Measurements from ENCODE around the gene ARHGAP33.
"Not testable (repeated sequence)": the region's sequence is repeated elsewhere in the genome, so short reads cannot be mapped to it uniquely, and the experiment has no call there.

Gene ARHGAP33

GRCh38 chr19:35755550-35756376 is 19.6 kb upstream of the ARHGAP33 start:
- DNase-seq (ENCODE audit: low read depth in 2 of 3, low spot score in 2 of 3): no peak

DNA sequence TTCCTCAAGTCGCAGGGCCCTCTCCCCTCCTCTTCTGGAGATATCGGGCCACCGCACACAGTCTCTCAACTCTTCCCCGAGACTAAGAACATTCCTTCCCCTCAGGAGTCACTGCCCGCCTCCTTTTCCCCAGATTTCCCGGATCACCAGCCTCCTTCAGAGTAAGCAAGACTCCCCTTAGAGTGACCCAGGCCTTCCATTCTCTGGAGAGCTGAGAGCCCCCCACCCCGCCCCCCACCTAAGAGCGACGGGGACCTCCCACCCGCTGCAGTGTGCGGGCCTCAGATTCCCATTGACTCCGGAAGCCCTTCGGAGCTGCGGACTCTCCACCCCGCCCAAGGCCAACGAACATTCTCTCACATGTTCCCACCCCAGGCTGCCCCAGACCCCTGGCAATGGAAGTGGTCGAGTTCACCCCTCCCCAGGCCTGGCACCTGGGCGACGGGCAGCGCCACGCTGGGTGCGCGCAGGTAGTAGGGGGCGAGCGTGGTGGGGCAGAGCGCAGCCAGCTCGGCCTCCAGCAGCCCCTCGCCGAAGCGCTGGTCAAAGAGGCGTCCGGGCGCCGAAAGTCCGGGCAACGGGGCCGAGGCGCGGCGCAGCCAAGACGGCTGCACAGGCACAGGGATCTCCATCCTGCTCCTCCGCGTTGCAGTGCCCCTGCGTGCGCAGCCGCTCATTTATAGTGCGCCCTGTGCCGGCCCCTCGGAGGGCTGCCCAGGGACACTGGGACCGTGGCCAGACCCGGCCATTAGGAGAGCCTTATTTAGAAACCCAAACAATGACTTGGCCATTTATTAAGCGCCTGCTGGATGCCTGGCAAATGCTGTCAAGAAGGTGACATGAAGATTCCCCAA is 18.8 kb upstream of the ARHGAP33 start, which contains the start of gene HSPB6:
HSPB6 (minus strand) TSS at position 653 of the 854 bp plus-strand sequence; CDS start at position 632, 21 bp downstream.
- no peak for DNase-seq (ENCODE audit: low read depth in 2 of 3, low spot score in 2 of 3)

GRCh38 chr19:35757231-35757748 is 18.1 kb upstream of the ARHGAP33 start:
- DNase-seq (ENCODE audit: low read depth in 2 of 3, low spot score in 2 of 3): peak in 1 of 3 experiments; percentile 26

- peak; percentile 88 to 98 (median 92) for DNase-seq (ENCODE audit: low read depth in 2 of 3, low spot score in 2 of 3)
These were observed 17.4 kb upstream of the ARHGAP33 start, which contains the start of gene PROSER3 for GRCh38 chr19:35757749-35758608. PROSER3 (plus strand) TSS chr19:35758176; CDS start chr19:35758216, 40 bp downstream.

- no peak for DNase-seq (ENCODE audit: low read depth in 2 of 3, low spot score in 2 of 3)
These were observed 15.7 kb upstream of the ARHGAP33 start for GRCh38 chr19:35759697-35760096.

GRCh38 chr19:35760711-35761349 is 14.5 kb upstream of the ARHGAP33 start:
- no peak for DNase-seq (ENCODE audit: low read depth in 2 of 3, low spot score in 2 of 3)

- no peak for DNase-seq (ENCODE audit: low read depth in 2 of 3, low spot score in 2 of 3)
These were observed 10.7 kb upstream of the ARHGAP33 start for GRCh38 chr19:35764432-35765315.

GRCh38 chr19:35766571-35767104 is 8.7 kb upstream of the ARHGAP33 start:
- no peak for DNase-seq (ENCODE audit: low read depth in 2 of 3, low spot score in 2 of 3)

GRCh38 chr19:35767288-35768081 is 7.9 kb upstream of the ARHGAP33 start:
- DNase-seq (ENCODE audit: low read depth in 2 of 3, low spot score in 2 of 3): no peak

- DNase-seq (ENCODE audit: low read depth in 2 of 3, low spot score in 2 of 3): no peak
These were observed 7.3 kb upstream of the ARHGAP33 start for GRCh38 chr19:35768082-35768421.

GRCh38 chr19:35772362-35772761 is 3.0 kb upstream of the ARHGAP33 start:
- not testable (repeated sequence) for DNase-seq (ENCODE audit: low read depth in 2 of 3, low spot score in 2 of 3)

- no peak for DNase-seq (ENCODE audit: low read depth in 2 of 3, low spot score in 2 of 3)
These were observed 2.2 kb upstream of the ARHGAP33 start for GRCh38 chr19:35773020-35773806.

GRCh38 chr19:35774274-35775045 is 904 bp upstream of the ARHGAP33 start:
- no peak for DNase-seq (ENCODE audit: low read depth in 2 of 3, low spot score in 2 of 3)

DNA sequence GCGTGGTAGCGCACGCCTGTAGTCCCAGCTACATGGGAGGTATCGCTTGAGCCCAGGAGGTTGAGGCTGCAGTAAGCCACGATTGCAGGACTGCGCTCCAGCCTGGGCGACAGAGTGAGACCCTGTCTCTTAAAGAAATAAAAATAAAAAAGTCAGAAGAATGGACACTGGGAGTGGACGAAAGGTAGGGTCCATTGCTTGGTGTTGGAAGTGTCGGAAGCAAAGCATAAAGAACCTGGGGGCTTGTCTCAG is 392 bp upstream of the ARHGAP33 start:
- DNase-seq (ENCODE audit: low read depth in 2 of 3, low spot score in 2 of 3): no peak

GRCh38 chr19:35776102-35776788 is 881 bp downstream of the ARHGAP33 start:
- DNase-seq (ENCODE audit: low read depth in 2 of 3, low spot score in 2 of 3): no peak

DNA sequence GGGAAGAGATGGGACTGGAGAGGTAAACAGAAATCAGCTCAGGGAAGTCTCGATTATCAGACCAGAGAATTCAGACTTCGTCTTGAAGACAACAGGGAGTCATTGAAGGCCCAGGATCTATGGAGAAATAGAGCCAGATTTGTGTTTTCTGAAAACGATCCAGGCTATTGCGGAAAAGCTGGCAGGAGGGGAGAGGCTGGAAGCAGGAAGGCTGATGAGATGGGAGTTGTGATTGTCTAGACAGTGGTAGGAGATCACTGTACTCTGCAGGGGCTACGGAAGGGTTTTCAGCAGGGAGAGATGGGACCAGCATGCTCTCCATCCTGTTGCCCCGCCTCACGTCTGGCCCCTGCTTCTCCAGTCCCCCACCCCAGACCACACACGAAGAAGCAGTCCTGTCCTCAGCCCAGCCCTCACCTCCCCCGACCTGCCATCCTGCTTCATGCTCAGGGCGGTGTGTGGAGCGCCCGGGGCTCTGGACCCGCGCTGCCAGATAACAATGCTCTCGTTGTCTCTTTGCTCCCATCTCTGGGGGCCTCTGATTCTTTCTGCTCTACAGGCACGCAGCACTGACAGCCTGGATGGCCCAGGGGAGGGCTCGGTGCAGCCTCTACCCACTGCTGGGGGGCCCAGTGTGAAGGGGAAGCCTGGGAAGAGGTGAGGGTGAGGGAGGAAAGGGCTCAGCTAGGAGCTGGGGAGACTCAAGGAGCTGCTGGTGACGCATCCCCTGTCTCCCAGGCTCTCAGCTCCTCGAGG is 1.9 kb downstream of the ARHGAP33 start:
- DNase-seq (ENCODE audit: low read depth in 2 of 3, low spot score in 2 of 3): no peak
